GM18505 (cell line): ENCODE results near the gene MAZ.

Experiments used
- ATAC-seq: cut with Tn5 transposase; IDR thresholded peaks from one replicate; pipeline ENCODE4 v1.9.1; 2021; ENCODE audit not compliant: unreplicated experiment
- POLR2A ChIP-seq: IDR thresholded peaks from 4 replicates; pipeline ENCODE4 v1.6.1; 2011; ENCODE audit warnings: borderline replicate concordance; ENCODE audit not compliant: insufficient read depth, insufficient read length; ENCODE audit errors: extremely low read depth

The MAZ gene

DNA sequence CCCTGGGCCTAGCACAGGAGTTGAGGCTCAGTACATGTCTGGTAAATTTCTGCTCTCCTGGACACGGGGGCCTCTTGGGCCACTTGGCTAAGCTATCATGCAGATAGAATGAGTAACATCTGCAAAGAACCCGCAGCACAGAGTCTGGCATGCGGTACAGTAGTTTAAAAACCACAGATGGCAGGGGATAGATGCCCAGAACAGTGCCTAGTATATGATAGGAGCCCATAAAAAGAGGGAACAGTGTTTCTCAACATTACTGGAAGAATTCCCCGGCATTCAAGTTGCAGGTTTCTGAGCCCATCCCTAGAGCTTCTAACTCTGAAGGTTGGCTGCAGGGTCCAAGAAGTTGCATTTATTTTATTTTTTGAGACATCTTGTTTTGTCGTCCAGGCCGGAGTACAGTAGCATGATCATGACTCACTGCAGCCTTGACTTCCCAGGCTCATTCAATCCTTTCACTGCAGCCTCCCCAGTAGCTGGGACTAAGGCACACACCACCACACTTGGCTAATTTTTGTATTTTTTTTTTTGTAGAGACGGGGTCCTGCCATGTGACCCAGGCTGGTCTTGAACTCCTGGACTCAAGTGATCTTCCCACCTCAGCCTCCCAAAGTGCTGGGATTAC is 50.9 kb downstream of the MAZ start:
- no peak for ATAC-seq
- no peak for TF ChIP-seq POLR2A

DNA sequence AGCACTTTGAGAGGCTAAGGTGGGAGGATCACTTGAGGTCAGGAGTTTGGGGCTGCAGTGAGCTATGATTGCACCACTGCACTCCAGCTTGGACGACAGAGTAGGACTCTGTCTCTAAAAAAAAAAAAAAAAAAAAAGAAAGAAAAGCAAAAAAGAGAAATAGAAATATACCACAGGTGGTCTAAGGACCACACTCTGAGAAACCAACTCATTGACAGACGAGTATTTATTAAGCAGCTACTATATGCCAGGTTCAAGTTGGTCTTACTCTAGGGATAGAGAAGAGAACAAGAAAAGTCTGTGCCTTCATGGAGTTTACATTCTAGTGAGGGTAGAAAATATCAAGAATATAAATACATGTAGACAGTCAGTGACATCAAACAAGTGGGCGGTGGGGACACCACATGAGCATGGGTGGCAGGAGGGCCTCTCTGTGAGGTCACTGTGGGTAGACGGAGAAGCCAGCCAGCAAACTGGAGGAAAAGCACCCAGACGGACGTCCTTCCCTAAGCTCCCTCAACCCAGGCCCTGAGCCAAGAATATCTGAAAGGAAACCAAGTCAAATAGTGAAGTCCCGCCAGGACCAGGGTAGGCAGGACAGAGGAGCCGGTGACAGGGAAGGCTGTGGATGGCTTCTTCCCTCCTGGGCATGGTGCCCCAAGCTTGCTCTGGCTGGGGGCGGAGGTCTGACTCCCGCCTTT is 52.0 kb downstream of the MAZ start:
- no peak for TF ChIP-seq POLR2A

DNA sequence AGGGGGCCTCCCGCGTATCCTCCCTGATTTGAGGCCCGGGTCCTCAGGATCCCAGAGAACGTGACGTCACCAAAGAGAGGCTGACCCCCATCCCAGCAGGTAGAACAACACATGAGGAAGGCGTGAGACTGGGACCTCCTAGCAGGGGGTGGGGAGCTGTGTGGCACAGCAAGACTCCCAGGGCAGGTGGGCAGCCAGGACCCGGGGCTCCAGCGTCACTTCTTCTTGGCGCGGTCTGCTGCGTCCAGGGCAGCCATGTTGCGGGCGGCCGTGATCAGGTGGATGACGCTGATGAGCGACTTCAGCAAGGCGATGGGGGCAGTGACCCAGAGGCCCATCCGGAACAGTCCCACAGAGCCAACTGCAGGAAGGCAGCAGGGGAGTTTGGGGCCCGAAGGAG is 52.6 kb downstream of the MAZ start:
- TF ChIP-seq POLR2A, result no peak
- no peak for ATAC-seq

More for the DNA sequence above, 52.0 kb downstream of the MAZ start:
- no peak for ATAC-seq

DNA sequence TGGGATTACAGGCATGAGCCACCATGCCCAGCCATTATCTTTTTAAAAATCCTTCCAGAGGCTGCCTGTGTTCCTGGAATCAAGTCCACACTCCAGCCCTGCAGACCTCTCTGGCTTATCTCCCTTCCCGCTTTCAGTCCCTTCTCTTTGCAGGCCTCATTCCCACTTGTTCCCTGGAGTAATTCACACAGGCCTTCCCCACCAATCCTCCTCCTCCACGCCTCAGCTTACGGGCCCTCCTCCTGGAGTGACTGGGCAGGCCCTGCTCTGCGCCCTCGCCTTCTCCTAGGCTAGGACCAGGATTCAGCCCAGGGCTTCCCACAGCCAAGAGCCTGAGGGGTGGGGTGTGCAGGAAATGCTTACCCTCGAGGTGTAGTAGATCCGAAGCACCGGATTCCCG is 53.9 kb downstream of the MAZ start:
- no peak for TF ChIP-seq POLR2A
- ATAC-seq, result no peak
